ENCODE data around the gene SOCS3. TPM values are rescaled to one million over a fixed set of nuclear protein-coding genes. Genes with fewer than 3 reads are reported as not detected.
A peak's percentile ranks its signal among the peaks of the same experiment; 100 is the strongest.

Gene SOCS3
- total RNA-seq, result 1 to 10 TPM; 7.5 to 8.4 TPM
- 100 to 1,000 TPM in 1 of 2 donors, 10 to 100 TPM in 1; 60.8 to 220 TPM for polyA plus RNA-seq

GRCh38 chr17:78359997-78360370 is at the start of gene SOCS3:
TSS of gene SOCS3 (minus strand) at chr17:78360077. CDS start at chr17:78359095, 982 bp downstream.
- Mint-ChIP-seq H3K9me3 (peaks cover 0 to 4% (median 0%) of the 10 kb centered on the region in 8 donors), H3K27ac (peak within 1 kb of the TSS; percentile 94 to 99 (median 99)), H3K4me3 (peak within 1 kb of the TSS; percentile 87 to 98 (median 88)), H3K36me3 (peaks cover 19 to 28% of the 10 kb centered on the region in 2 donors), H3K4me1 (peaks cover 21 to 47% (median 32%) of the 10 kb centered on the region in 4 donors), H3K27me3 (no peaks in the 10 kb centered on the region)
- Histone ChIP-seq H3K4me3 (ENCODE audit: low read length in 2 of 2) (peak within 1 kb of the TSS; percentile 76 to 89), H3K36me3 (ENCODE audit: insufficient read depth, low read length) (peaks cover 21% of the 10 kb centered on the region), H3K4me1 (ENCODE audit: insufficient read depth, low read length) (peaks cover 38% of the 10 kb centered on the region), H3K27ac (ENCODE audit: low read depth, low read length) (peak within 1 kb of the TSS; percentile 93), H3K27me3 (ENCODE audit: insufficient read depth, low read length) (no peaks in the 10 kb centered on the region), H3K9me3 (ENCODE audit: control insufficient read depth in 1 of 2, low read length in 2 of 2) (no peaks in the 10 kb centered on the region)
- peak; percentile 97 to 98 (median 98) for DNase-seq
- POLR2A ChIA-PET (ENCODE audit: partially characterized antibody), result interaction anchor here (0.6 to 4.6 kb wide), 15 partner anchors 9 to 108 kb away, joined by 3 to 62 read pairs (median 5); partner anchors contain the start of gene PGS1
- CTCF ChIA-PET (ENCODE audit: partially characterized antibody), result interaction anchor here (0.9 to 8.5 kb wide), 8 partner anchors 10 to 72 kb away, joined by 3 to 134 read pairs (median 6); no protein-coding TSS in a partner anchor
- intact Hi-C loops (cut with micrococcal nuclease), result loop anchor here (1.0 to 2.0 kb wide), 7 partner anchors 17 to 109 kb away; partner anchors contain the start of gene PGS1

GRCh38 chr17:78409191-78409928 is 49.5 kb upstream of the SOCS3 start:
- peak overlapping the region; percentile 31 to 75 (median 59) for H3K27ac Mint-ChIP-seq
- no peak for DNase-seq
- H3K4me1 Mint-ChIP-seq, result peaks cover 33 to 71% (median 59%) of the 10 kb centered on the region in 4 donors
- peaks cover 58% of the 10 kb centered on the region for H3K4me1 ChIP-seq (ENCODE audit: insufficient read depth, low read length)
- no peaks in the 10 kb centered on the region for H3K9me3 ChIP-seq (ENCODE audit: control insufficient read depth in 1 of 2, low read length in 2 of 2)
- no peaks in the 10 kb centered on the region for H3K27me3 Mint-ChIP-seq
- ChIA-PET CTCF (ENCODE audit: partially characterized antibody) (no interaction called here), POLR2A (ENCODE audit: partially characterized antibody) (no interaction called here)
- H3K36me3 Mint-ChIP-seq, result peaks cover 7 to 39% of the 10 kb centered on the region in 2 donors
- H3K27me3 ChIP-seq (ENCODE audit: insufficient read depth, low read length), result no peaks in the 10 kb centered on the region
- H3K27ac ChIP-seq (ENCODE audit: low read depth, low read length), result no peak overlapping the region
- H3K36me3 ChIP-seq (ENCODE audit: insufficient read depth, low read length), result peaks cover 12% of the 10 kb centered on the region
- no peak overlapping the region for H3K4me3 ChIP-seq (ENCODE audit: low read length in 2 of 2)
- no peak overlapping the region for H3K4me3 Mint-ChIP-seq
- intact Hi-C loops (cut with micrococcal nuclease), result no loop called here
- H3K9me3 Mint-ChIP-seq, result no peaks in the 10 kb centered on the region

- DNase-seq, result no peak
- Mint-ChIP-seq H3K27ac (peak overlapping the region; percentile 45 to 87 (median 68)), H3K4me3 (peak overlapping the region in 2 of 8 donors; percentile 10 to 46), H3K9me3 (no peaks in the 10 kb centered on the region), H3K36me3 (peaks cover 10 to 44% of the 10 kb centered on the region in 2 donors), H3K27me3 (no peaks in the 10 kb centered on the region), H3K4me1 (peaks cover 26 to 63% (median 51%) of the 10 kb centered on the region in 4 donors)
- peaks cover 50% of the 10 kb centered on the region for H3K4me1 ChIP-seq (ENCODE audit: insufficient read depth, low read length)
- CTCF ChIA-PET (ENCODE audit: partially characterized antibody), result interaction anchor here (0.8 kb wide), 1 partner anchor 27 kb away, joined by 3 read pairs; no protein-coding TSS in a partner anchor
- POLR2A ChIA-PET (ENCODE audit: partially characterized antibody), result no interaction called here
- intact Hi-C loops (cut with micrococcal nuclease), result no loop called here
- no peaks in the 10 kb centered on the region for H3K27me3 ChIP-seq (ENCODE audit: insufficient read depth, low read length)
- no peak overlapping the region for H3K4me3 ChIP-seq (ENCODE audit: low read length in 2 of 2)
- H3K9me3 ChIP-seq (ENCODE audit: control insufficient read depth in 1 of 2, low read length in 2 of 2), result no peaks in the 10 kb centered on the region
- H3K27ac ChIP-seq (ENCODE audit: low read depth, low read length), result no peak overlapping the region
- H3K36me3 ChIP-seq (ENCODE audit: insufficient read depth, low read length), result peaks cover 17% of the 10 kb centered on the region
Observed at GRCh38 chr17:78408476-78409050, 48.7 kb upstream of the SOCS3 start.

GRCh38 chr17:78407387-78408000 is 47.6 kb upstream of the SOCS3 start:
- peaks cover 39% of the 10 kb centered on the region for H3K4me1 ChIP-seq (ENCODE audit: insufficient read depth, low read length)
- CTCF ChIA-PET (ENCODE audit: partially characterized antibody), result no interaction called here
- H3K27me3 ChIP-seq (ENCODE audit: insufficient read depth, low read length), result no peaks in the 10 kb centered on the region
- H3K27ac ChIP-seq (ENCODE audit: low read depth, low read length), result no peak overlapping the region
- no peak overlapping the region for H3K4me3 ChIP-seq (ENCODE audit: low read length in 2 of 2)
- POLR2A ChIA-PET (ENCODE audit: partially characterized antibody), result interaction anchor here (0.6 kb wide), 1 partner anchor 25 kb away, joined by 3 read pairs; no protein-coding TSS in a partner anchor
- no peak for DNase-seq
- Mint-ChIP-seq H3K9me3 (no peaks in the 10 kb centered on the region), H3K27ac (peak overlapping the region in 5 of 7 donors; percentile 15 to 87 (median 50)), H3K4me1 (peaks cover 19 to 52% (median 40%) of the 10 kb centered on the region in 4 donors), H3K27me3 (no peaks in the 10 kb centered on the region), H3K36me3 (peaks cover 21 to 54% of the 10 kb centered on the region in 2 donors), H3K4me3 (no peak overlapping the region)
- H3K36me3 ChIP-seq (ENCODE audit: insufficient read depth, low read length), result peaks cover 28% of the 10 kb centered on the region
- intact Hi-C loops (cut with micrococcal nuclease), result no loop called here
- H3K9me3 ChIP-seq (ENCODE audit: control insufficient read depth in 1 of 2, low read length in 2 of 2), result no peaks in the 10 kb centered on the region

GRCh38 chr17:78406920-78407319 is 47.0 kb upstream of the SOCS3 start:
- DNase-seq, result no peak
- Histone ChIP-seq H3K27me3 (ENCODE audit: insufficient read depth, low read length) (no peaks in the 10 kb centered on the region), H3K4me3 (ENCODE audit: low read length in 2 of 2) (no peak overlapping the region), H3K27ac (ENCODE audit: low read depth, low read length) (no peak overlapping the region), H3K36me3 (ENCODE audit: insufficient read depth, low read length) (peaks cover 32% of the 10 kb centered on the region), H3K4me1 (ENCODE audit: insufficient read depth, low read length) (peaks cover 33% of the 10 kb centered on the region), H3K9me3 (ENCODE audit: control insufficient read depth in 1 of 2, low read length in 2 of 2) (no peaks in the 10 kb centered on the region)
- Mint-ChIP-seq H3K27me3 (no peaks in the 10 kb centered on the region), H3K9me3 (no peaks in the 10 kb centered on the region), H3K36me3 (peaks cover 24 to 57% of the 10 kb centered on the region in 2 donors), H3K4me3 (no peak overlapping the region), H3K27ac (peak overlapping the region in 4 of 7 donors; percentile 64 to 78 (median 72)), H3K4me1 (peaks cover 16 to 46% (median 34%) of the 10 kb centered on the region in 4 donors)
- ChIA-PET POLR2A (ENCODE audit: partially characterized antibody) (no interaction called here), CTCF (ENCODE audit: partially characterized antibody) (no interaction called here)
- intact Hi-C loops (cut with micrococcal nuclease), result no loop called here

- no peak overlapping the region for H3K4me3 ChIP-seq (ENCODE audit: low read length in 2 of 2)
- DNase-seq, result no peak
- H3K4me3 Mint-ChIP-seq, result no peak overlapping the region
- H3K27me3 ChIP-seq (ENCODE audit: insufficient read depth, low read length), result no peaks in the 10 kb centered on the region
- peaks cover 30 to 62% of the 10 kb centered on the region in 2 donors for H3K36me3 Mint-ChIP-seq
- H3K4me1 ChIP-seq (ENCODE audit: insufficient read depth, low read length), result peaks cover 29% of the 10 kb centered on the region
- H3K9me3 Mint-ChIP-seq, result no peaks in the 10 kb centered on the region
- H3K9me3 ChIP-seq (ENCODE audit: control insufficient read depth in 1 of 2, low read length in 2 of 2), result no peaks in the 10 kb centered on the region
- H3K27ac ChIP-seq (ENCODE audit: low read depth, low read length), result no peak overlapping the region
- POLR2A ChIA-PET (ENCODE audit: partially characterized antibody), result no interaction called here
- CTCF ChIA-PET (ENCODE audit: partially characterized antibody), result interaction anchor here (1.8 kb wide), 1 partner anchor 16 kb away, joined by 5 read pairs; no protein-coding TSS in a partner anchor
- H3K4me1 Mint-ChIP-seq, result peaks cover 15 to 42% (median 32%) of the 10 kb centered on the region in 4 donors
- intact Hi-C loops (cut with micrococcal nuclease), result no loop called here
- peak overlapping the region in 3 of 7 donors; percentile 29 to 80 (median 78) for H3K27ac Mint-ChIP-seq
- H3K27me3 Mint-ChIP-seq, result no peaks in the 10 kb centered on the region
- H3K36me3 ChIP-seq (ENCODE audit: insufficient read depth, low read length), result peaks cover 37% of the 10 kb centered on the region
Observed at GRCh38 chr17:78406396-78406795, 46.5 kb upstream of the SOCS3 start.

- ChIA-PET CTCF (ENCODE audit: partially characterized antibody) (no interaction called here), POLR2A (ENCODE audit: partially characterized antibody) (no interaction called here)
- H3K4me1 ChIP-seq (ENCODE audit: insufficient read depth, low read length), result peaks cover 21% of the 10 kb centered on the region
- H3K27me3 ChIP-seq (ENCODE audit: insufficient read depth, low read length), result no peaks in the 10 kb centered on the region
- intact Hi-C loops (cut with micrococcal nuclease), result no loop called here
- Mint-ChIP-seq H3K4me1 (peaks cover 10 to 26% (median 23%) of the 10 kb centered on the region in 4 donors), H3K4me3 (no peak overlapping the region), H3K9me3 (no peaks in the 10 kb centered on the region), H3K27ac (peak overlapping the region in 2 of 7 donors; percentile 46 to 82), H3K36me3 (peaks cover 42 to 74% of the 10 kb centered on the region in 2 donors), H3K27me3 (no peaks in the 10 kb centered on the region)
- peaks cover 57% of the 10 kb centered on the region for H3K36me3 ChIP-seq (ENCODE audit: insufficient read depth, low read length)
- no peak for DNase-seq
- no peak overlapping the region for H3K27ac ChIP-seq (ENCODE audit: low read depth, low read length)
- no peak overlapping the region for H3K4me3 ChIP-seq (ENCODE audit: low read length in 2 of 2)
- H3K9me3 ChIP-seq (ENCODE audit: control insufficient read depth in 1 of 2, low read length in 2 of 2), result no peaks in the 10 kb centered on the region
Observed at GRCh38 chr17:78403822-78404221, 43.9 kb upstream of the SOCS3 start.
